Measurements from ENCODE around the gene TLR5. TPM values are rescaled to one million over a fixed set of nuclear protein-coding genes. Genes with fewer than 3 reads are reported as not detected.

The TLR5 gene
- total and polyA plus RNA-seq, 2 experiments from 2014 or later: 1.5 to 1.9 TPM

DNA sequence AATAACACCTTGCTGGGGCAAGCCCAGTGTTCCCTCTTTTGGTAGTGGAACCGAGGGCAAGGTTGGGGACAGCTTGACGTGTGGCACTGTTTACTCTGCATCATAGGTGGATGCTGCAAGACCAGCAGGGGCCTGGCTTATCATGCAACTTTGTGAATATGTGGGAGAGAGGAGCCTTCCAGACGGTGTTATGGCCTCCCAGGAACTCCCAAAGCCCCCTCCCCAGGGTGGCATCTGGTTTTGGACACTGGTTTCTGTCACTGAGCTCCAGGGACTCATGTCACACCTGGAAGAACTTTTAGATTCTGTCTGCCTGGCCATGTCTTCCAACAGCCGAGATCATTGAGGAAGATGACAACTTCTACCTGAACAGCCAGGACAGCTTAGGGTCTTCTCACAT, 1.4 kb upstream of the TLR5 start:
- peak overlapping the region; percentile 56 for H3K27ac ChIP-seq
- no peaks in the 10 kb centered on the region for H3K79me2 ChIP-seq
- 71% methylated on average over 4 of the region's 4 CpGs for WGBS (ENCODE audit: low lambda C conversion rate, missing lambda C conversion rate)
- no peaks in the 10 kb centered on the region for H3K27me3 ChIP-seq
- no peaks in the 10 kb centered on the region for H3K9me3 ChIP-seq (ENCODE audit: low read depth)
- peaks cover 13% of the 10 kb centered on the region for H3K4me1 ChIP-seq (ENCODE audit: insufficient read depth)
- H3K4me3 ChIP-seq: no peak overlapping the region
- no peaks in the 10 kb centered on the region for H3K36me3 ChIP-seq (replicated peaks; ENCODE audit: insufficient read depth, low read depth)
- no peak for DNase-seq (ENCODE audit: low spot score)
- H3K4me2 ChIP-seq: no peak overlapping the region
- H4K20me1 ChIP-seq (ENCODE audit: insufficient read depth, poor library complexity, severe bottlenecking): no peaks in the 10 kb centered on the region
- no peak overlapping the region for H2AFZ ChIP-seq
- H3K9me2 ChIP-seq (replicated peaks; ENCODE audit: insufficient read depth): no peaks in the 10 kb centered on the region
- TF ChIP-seq, protein P1, sequence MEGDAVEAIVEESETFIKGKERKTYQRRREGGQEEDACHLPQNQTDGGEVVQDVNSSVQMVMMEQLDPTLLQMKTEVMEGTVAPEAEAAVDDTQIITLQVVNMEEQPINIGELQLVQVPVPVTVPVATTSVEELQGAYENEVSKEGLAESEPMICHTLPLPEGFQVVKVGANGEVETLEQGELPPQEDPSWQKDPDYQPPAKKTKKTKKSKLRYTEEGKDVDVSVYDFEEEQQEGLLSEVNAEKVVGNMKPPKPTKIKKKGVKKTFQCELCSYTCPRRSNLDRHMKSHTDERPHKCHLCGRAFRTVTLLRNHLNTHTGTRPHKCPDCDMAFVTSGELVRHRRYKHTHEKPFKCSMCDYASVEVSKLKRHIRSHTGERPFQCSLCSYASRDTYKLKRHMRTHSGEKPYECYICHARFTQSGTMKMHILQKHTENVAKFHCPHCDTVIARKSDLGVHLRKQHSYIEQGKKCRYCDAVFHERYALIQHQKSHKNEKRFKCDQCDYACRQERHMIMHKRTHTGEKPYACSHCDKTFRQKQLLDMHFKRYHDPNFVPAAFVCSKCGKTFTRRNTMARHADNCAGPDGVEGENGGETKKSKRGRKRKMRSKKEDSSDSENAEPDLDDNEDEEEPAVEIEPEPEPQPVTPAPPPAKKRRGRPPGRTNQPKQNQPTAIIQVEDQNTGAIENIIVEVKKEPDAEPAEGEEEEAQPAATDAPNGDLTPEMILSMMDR (IDR thresholded peaks at IDR 0.05; ENCODE audit: poor library complexity): no peak
- TF ChIP-seq EZH2phosphoT487 (IDR thresholded peaks at IDR 0.05; ENCODE audit: low read depth, severe bottlenecking, unreplicated experiment): no peak
- no peak for TF ChIP-seq EZH2 (IDR thresholded peaks at IDR 0.05; ENCODE audit: borderline replicate concordance)

DNA sequence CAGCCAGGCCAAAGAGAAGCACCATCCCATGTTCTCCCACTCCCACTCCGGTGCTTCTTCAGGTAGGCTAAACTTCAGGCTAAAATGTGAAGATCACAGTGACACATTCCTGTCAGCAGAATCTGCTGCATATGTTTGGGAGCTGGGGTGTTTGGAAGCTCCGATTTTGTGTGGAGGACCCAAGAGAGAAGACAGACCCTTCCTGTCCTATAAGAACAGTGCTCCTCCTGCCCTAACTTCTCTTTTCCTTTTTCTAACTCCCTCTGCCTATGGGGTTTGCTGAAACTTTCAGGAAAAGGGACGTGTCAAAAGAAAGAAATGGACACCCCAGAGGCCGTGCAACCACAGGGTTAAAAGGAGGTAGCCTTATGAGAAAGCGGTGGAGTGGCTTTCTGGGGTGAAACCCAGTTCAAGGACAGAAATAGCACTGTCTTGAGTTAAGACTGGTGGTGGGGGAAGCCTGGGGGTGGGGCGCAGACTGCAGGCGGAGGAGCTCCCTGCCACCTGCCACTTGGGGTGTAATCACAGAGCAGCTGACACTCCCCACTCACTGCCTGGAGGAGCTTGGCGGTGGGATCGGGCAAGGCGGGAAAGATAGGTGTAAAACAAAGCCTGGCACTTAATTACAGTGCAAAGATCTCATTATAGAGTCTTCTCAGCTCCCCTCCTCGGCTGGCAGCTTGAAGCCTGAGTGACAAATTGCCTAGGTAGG, 645 bp upstream of the TLR5 start:
- Histone ChIP-seq H3K36me3 (replicated peaks; ENCODE audit: insufficient read depth, low read depth) (no peaks in the 10 kb centered on the region), H2AFZ (peak overlapping the region; percentile 73), H3K4me1 (ENCODE audit: insufficient read depth) (peaks cover 13% of the 10 kb centered on the region), H4K20me1 (ENCODE audit: insufficient read depth, poor library complexity, severe bottlenecking) (no peaks in the 10 kb centered on the region), H3K4me2 (peak overlapping the region; percentile 82), H3K4me3 (no peak overlapping the region), H3K9me2 (replicated peaks; ENCODE audit: insufficient read depth) (no peaks in the 10 kb centered on the region), H3K9me3 (ENCODE audit: low read depth) (no peaks in the 10 kb centered on the region), H3K27ac (peak overlapping the region; percentile 56), H3K27me3 (no peaks in the 10 kb centered on the region), H3K79me2 (no peaks in the 10 kb centered on the region)
- TF ChIP-seq EZH2 (IDR thresholded peaks at IDR 0.05; ENCODE audit: borderline replicate concordance) (no peak), EZH2phosphoT487 (IDR thresholded peaks at IDR 0.05; ENCODE audit: low read depth, severe bottlenecking, unreplicated experiment) (no peak)
- TF ChIP-seq, protein P1 (IDR thresholded peaks at IDR 0.05; ENCODE audit: poor library complexity): no peak
- 63% methylated on average over 11 of the region's 11 CpGs for WGBS (ENCODE audit: low lambda C conversion rate, missing lambda C conversion rate)
- peak; percentile 48 for DNase-seq (ENCODE audit: low spot score)

DNA sequence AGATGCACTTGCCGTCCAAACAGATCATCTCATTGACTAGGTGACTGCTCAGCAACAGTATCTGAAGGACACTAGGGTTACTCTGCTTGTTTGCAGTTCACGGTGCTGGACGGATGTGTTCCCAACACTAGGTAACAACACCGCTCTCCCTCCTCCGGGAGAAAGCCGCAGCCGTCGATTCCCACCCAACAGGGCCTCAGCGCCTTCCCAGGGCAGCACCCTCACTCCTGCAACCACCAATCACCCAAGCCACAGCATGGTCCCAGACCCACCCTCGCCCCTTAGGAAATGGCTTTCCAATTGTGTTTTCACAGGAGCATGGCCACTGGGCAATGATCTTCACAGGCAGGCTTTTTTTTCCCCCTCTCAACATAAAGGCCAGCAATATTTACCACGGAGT, 779 bp downstream of the TLR5 start:
- H3K79me2 ChIP-seq: no peaks in the 10 kb centered on the region
- peak overlapping the region; percentile 73 for H2AFZ ChIP-seq
- no peak for DNase-seq (ENCODE audit: low spot score)
- H3K9me3 ChIP-seq (ENCODE audit: low read depth): no peaks in the 10 kb centered on the region
- no peaks in the 10 kb centered on the region for H3K27me3 ChIP-seq
- no peaks in the 10 kb centered on the region for H3K9me2 ChIP-seq (replicated peaks; ENCODE audit: insufficient read depth)
- no peaks in the 10 kb centered on the region for H4K20me1 ChIP-seq (ENCODE audit: insufficient read depth, poor library complexity, severe bottlenecking)
- TF ChIP-seq, protein P1 (IDR thresholded peaks at IDR 0.05; ENCODE audit: poor library complexity): no peak
- TF ChIP-seq EZH2phosphoT487 (IDR thresholded peaks at IDR 0.05; ENCODE audit: low read depth, severe bottlenecking, unreplicated experiment) (no peak), EZH2 (IDR thresholded peaks at IDR 0.05; ENCODE audit: borderline replicate concordance) (no peak)
- 84% methylated on average over 11 of the region's 11 CpGs for WGBS (ENCODE audit: low lambda C conversion rate, missing lambda C conversion rate)
- H3K27ac ChIP-seq: peak overlapping the region; percentile 56
- H3K36me3 ChIP-seq (replicated peaks; ENCODE audit: insufficient read depth, low read depth): no peaks in the 10 kb centered on the region
- peak overlapping the region; percentile 43 for H3K4me3 ChIP-seq
- peak overlapping the region; percentile 82 for H3K4me2 ChIP-seq
- H3K4me1 ChIP-seq (ENCODE audit: insufficient read depth): peaks cover 13% of the 10 kb centered on the region
